Stimulated activated CD8-positive, alpha-beta memory T cell treated with anti-CD3 and anti-CD28 coated beads, Interleukin-15, amount 100 ng/mL, for 48 hours (primary cell): ENCODE measurements around the gene VSTM2A.
"Not testable (repeated sequence)": the region's sequence is repeated elsewhere in the genome, so short reads cannot be mapped to it uniquely, and the experiment has no call there.

ENCODE experiments used
- DNase-seq, 2 donors: peaks; one replicate each; pipeline ENCODE4 v3.0.0-alpha.2; 2020; ENCODE audit warnings: low read depth in 2 of 2

The VSTM2A gene

GRCh38 chr7:54541669-54542625, at the start of gene VSTM2A:
TSS of gene VSTM2A (plus strand) at chr7:54542375. CDS start at chr7:54542731, 356 bp downstream.
- DNase-seq: no peak

DNA sequence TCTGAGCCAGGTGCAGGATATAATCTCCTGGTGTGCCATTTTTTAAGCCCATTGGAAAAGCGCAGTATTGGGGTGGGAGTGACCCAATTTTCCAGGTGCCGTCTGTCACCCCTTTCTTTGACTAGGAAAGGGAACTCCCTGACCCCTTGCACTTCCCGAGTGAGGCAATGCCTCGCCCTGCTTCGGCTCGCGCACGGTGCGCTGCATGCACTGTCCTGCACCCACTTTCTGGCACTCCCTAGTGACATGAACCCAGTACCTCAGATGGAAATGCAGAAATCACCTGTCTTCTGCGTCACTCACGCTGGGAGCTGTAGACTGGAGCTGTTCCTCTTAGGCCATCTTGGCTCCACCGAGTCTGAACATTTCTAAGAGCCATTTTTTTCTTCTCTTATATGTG, 37.6 kb upstream of the VSTM2A start:
- not testable (repeated sequence) for DNase-seq

DNA sequence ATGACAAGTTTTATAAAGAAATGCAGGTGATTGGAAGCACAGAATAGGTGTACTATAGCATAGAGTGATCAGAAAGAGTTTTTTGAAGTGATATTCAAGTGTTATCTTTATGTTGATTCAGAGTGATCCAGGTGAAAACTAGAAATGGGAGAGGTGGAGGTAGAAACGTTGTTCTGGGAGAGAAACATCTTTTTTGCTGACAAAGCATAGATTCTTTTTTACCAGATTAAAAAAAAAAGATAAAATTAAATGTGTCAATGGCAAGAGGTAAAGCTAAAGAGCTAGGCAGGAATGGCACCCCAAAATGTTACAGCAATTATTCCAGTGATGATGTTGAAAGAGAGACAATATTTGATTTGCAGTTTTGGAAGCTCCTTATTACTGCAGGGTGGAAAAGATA, 12.6 kb upstream of the VSTM2A start:
- DNase-seq: no peak

- no peak for DNase-seq
Observed at GRCh38 chr7:54538122-54538521, 4.1 kb upstream of the VSTM2A start.

DNA sequence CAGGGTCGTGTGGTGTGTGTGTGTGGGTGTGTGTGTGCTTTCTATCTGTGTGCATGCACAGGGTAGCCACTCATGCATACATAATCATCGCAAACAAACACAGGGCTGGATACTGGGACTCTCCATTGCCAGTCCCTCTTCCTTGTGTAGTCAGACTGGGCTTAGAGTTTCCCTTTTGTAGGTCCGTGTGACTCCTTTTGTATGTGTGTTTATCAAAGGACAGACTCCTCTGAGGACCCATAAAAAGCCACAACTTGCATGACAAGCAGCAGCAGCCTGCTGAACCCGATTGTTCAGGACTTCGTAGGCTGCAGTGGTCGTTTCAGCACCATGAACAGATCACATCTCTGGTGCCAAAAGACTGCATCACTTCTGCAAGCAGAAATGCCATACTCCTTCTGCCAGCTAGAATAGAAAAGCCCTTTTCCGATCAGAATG, 895 bp downstream of the VSTM2A start:
- DNase-seq: no peak

GRCh38 chr7:54544149-54544526, 2.0 kb downstream of the VSTM2A start:
- no peak for DNase-seq

- no peak for DNase-seq
Observed at GRCh38 chr7:54544527-54545240, 2.5 kb downstream of the VSTM2A start.

DNA sequence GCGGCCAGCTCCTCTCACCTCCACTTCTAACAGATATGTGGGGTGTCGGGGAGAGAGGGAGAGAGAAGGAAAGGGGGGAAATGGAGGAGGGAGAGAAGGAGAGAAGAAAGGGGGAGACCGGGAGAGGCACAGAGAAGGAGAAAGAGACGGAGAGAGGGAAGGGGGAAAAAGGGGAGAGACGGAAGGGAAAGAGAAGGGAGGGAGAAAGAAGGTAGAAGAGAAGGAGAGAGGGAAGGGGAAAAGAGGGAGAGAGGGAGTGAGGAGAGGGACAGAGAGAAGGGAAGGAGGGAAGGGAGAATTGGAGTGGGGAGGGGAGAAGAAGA, 3.0 kb downstream of the VSTM2A start:
- DNase-seq: no peak

DNA sequence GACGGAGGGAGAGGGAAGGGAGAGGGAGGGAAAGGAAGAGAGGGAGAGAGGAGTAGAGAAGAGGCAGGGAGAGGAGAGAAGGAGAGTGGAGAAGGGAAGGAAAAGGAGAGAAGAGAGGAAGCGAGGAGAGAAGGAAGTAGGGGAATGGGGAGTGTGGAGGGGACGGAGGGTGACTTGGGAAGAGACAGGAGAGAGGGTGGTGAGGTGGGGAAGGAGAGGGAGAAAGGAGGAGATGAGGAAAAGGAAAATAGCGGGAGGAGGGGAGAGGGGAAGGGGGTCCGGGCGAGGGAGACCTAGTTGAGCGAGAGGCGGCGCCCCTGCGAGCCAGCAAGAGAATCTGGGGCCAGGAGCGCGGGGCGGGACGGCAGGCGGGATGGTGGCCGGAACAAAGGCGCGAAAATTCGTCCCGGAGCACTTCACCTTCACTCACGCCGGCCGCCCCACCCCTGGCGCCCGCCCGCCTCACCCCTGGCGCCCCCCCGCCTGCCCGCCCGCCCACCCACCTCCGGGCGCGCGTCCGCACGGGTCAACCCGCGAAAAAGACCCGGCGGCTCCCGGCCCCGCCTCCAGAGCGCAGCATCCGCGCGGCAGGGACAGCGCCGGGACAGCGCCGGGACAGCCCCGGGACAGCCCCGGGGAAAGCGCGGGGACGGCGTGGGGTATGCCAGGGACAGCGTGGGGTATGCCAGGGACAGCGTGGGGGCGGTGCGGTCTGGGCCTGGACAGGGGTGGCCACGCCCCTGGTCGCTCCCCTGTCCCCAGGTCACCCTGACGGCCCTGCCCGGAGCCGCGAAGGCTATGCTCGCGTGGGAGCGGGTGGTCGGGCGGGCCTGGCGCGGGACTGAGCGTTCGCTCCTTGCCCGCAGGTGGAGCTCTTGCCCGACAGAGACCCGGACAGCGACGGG, 4.2 kb downstream of the VSTM2A start:
- DNase-seq: no peak

- no peak for DNase-seq
Observed at GRCh38 chr7:54546986-54547314, 4.8 kb downstream of the VSTM2A start.

- DNase-seq: no peak
Observed at GRCh38 chr7:54550471-54550870, 8.3 kb downstream of the VSTM2A start.

DNA sequence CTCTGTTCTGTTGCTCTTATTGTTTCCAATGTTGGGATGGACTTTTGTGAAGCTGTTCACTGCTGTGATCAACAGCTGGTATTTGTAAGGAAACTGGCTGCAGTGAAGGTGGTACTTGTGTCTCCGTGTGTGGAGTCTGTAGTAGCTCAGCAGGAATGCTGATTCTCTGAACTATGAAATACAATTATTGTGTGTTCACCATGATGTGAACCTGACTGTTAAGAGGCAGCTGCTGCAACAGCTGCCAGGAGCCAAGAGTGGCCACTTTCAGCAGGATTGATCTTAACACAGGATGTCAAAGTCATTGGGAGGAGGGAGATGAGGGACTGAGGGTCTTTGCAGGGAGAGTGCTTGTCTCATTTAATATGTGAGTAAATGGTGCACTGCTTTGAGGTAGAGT, 13.9 kb downstream of the VSTM2A start:
- no peak for DNase-seq

- no peak for DNase-seq
Observed at GRCh38 chr7:54559401-54559800, 17.2 kb downstream of the VSTM2A start.

DNA sequence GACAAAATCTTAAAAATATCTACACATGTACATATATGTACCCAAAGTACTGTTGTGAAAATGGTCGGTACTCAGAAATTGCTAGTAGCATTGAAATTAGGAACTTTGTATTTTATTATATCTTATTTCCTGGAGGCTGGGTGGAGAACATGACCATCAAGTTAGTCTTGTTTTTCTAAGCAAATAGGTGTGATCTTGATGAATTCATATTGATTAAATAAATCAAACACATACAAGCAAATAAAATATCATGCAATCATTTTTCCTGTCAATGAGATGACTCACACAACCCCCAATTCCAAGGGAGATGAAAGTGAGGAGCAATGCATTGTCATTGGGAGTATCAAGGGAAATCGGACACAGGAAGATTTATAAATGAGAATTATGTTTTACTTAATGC, 18.0 kb downstream of the VSTM2A start:
- no peak for DNase-seq

- no peak for DNase-seq
Observed at GRCh38 chr7:54560723-54561122, 18.5 kb downstream of the VSTM2A start.

GRCh38 chr7:54563329-54563916, 21.2 kb downstream of the VSTM2A start:
- DNase-seq: no peak

DNA sequence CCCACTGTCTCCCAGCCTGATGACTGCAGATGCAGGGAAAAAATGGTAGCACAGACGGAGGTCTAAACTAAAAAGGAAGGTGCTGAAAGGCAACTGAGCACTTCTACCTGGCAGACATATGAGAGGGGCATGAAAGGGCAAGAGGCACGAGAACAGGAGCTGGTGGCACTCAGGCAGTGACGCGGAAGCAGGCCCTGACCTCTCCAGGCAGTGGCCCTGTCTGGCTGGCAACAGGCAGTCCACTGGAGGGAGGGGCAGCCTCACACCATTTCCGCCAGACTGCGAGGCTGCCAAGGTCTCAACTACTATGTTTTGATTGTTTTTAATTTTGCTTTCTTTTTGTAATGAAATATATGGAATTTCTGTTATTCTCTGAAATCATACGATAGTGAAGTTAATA, 23.3 kb downstream of the VSTM2A start:
- DNase-seq: no peak

DNA sequence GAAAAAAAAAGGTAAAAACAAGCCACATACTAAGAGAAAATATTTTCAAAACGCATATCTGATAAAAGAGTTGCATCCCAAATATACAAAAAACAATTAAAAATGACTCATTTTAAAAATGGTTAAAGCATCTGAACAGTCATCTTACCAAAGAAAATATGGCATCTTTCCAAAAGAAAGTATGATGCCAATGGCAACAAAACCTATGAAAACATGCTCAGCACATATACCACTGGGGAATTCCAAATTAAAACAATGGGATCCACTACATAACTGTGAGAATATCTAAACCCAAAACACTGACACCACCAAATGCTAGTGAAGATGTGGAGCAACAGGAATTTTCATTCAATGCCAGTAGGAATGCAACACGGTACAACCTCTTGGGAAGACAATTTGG, 39.3 kb downstream of the VSTM2A start:
- DNase-seq: no peak

DNA sequence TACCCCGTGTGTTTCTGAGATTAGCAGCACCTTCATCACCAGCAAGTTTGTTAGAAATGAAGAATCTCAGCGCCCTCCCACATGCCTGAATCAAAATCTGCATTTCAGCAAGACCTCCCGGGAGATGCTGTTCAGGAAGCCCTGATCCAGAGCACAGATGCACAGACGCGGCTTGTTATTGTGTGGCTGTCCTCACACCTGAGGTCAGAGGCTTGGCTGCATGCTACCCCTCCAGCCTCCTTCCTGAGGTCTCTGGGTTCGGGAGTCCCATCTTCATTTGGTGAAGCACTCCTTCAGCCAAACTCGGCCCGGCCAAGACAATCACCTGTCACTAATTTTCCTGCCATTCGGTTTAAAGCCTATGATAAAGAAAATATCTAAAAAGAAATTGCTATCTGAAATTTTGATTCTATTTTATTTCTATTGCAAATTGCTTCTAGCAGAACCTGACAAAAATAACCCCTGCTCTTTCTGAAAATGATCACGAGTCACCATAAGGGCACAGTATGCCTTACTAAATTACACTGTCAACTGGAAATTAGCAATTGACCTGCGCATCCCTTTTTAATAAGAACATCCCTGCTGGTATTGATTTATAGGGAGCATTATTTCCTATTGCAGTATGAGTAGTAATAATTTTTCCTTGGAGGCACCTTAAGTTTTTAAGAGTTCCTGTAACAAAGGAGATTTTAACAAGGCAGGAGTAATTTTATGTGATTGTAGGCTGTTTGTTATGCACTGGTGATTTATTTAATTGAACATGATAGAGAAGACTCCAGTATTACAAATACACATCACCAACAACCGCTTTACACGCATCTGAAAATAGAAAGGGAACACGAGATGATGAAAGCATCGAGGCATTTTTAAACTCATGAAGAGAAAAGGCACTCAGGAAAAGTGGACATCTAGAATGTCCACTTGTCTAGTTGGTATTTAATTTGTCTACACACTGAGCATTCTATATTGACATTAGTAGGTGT, 49.5 kb downstream of the VSTM2A start:
- DNase-seq: no peak

GRCh38 chr7:54596747-54597146, 54.6 kb downstream of the VSTM2A start:
- no peak for DNase-seq

GRCh38 chr7:54615537-54615936, 73.4 kb downstream of the VSTM2A start:
- no peak for DNase-seq
